Central memory CD4-positive, alpha-beta T cell (primary cell): Measurements from ENCODE around the gene DYRK1A.

Source experiments
- DNase-seq: peaks from one replicate; pipeline ENCODE4 v3.0.0; 2022

DYRK1A gene

DNA sequence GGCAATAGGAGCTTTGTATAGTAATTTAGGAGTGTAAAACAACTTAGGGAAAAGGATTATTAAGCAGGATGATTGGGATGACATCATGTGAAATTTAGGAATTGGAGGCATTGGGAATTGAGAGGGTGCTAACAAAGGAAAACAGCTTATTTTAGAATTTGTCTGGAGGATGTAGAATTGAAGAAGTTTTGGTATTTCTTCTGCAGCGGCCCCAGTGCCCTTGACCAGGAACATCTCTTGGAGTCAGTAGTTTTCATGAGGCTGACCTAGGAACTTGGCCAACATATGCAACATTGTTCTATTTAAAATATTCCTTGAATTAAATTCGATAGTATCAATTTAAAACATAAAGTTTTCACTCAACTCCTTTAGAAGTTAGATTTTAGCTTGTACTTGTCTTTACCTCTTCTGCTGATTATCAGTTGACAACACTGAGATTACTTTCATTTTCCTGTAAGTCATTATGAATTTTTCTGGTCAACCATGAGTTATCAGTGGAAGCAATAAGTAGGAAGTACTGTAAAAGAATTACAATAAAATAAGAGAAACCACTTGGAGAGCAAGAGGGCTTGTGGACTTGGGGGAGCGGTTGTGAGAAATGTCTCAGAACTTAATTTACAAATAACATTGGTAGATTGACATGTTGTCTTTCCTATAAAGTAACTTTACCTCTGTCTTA is 52.8 kb downstream of the DYRK1A start:
- no peak for DNase-seq

DNA sequence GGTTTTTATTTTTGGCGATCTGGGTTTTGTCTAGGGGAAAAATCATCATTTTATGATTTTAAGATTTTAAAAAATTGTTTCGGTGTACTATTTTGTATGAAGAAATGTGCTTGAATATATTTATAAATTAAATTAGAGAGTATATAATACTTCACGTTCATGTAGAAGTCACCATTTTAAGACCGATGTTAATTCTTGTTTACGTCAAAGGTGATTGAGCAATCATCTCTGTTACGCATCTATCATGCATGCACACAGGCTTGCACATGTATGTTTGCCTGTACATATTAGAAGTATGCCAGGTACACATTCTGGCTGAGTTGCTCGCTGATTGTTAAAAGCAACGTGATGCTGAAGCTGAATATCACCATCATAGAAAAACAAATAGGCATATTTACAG is 54.7 kb downstream of the DYRK1A start:
- DNase-seq = no peak

DNA sequence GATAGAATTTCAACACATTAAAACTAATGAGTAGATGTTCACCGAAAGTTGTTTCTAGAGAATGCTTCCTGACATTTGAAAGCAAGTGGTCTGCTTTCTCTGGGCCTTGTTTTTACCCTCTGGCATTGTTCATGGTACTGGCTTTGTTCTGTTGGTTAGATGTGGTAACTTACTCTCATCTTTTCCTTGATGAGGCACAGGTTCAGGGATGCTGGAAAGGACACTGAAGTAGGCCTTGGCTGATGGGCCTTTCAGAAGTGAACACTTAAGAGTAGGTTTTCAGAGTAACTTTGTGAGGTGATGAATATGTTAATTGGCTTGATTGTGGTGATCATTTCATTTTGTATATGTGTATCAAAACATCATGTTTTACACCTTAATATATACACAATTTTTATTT is 55.8 kb downstream of the DYRK1A start:
- DNase-seq = no peak

DNA sequence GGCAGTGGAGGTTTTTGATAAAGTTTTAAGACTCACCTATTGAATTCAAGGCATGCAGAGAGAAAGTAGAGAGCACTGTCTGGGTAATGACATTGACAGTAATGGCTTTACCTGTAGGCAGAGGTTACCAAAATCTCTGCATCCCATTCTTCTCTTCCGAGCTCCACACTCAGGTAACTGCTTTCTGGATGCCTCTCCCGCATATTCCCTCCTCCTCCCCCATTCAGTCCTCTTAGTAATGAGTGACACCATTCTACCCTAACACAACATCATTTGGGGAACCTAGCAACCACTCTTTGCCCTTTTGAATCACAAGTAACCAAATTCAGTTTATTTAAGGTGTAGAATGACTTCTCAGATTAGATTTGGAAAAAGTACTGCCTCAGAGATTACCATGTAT is 56.5 kb downstream of the DYRK1A start:
- DNase-seq = no peak

DNA sequence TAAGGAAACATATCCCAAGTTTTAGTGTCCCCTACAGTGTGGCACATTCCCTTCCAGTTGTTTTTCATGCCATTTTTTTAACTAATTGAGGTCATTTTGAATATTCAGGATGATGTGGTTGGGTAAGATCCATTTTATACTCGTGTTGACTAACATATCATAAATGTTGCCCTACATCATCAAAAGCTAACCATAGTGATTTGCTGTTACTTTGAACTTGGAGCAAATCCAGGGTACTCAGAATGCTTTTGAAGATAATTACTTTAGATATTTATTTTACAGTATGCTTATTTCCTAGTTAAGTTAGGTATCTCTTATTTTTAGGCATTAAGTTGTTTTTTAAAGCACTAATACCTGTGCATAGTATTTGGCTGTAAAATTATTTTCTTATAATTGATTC is 57.8 kb downstream of the DYRK1A start:
- DNase-seq = no peak

DNA sequence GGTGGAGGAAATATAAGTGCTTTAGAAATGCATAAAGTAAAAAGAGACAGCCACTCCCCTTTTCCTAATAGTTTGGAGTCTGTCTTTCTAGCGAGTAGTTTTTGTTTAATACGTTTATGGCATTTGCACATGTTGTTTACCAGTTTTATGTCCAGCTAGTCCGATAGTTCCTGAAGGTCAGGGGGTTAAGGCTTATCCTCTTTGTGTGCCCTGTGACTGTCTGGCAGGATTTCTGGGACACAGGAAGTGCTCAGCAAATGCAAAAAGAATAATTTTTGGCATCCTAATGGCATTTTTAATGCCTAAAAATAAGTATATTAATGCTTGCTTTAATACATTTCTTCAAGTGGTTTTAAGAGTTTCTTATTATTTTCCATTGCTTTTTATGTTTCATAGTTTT is 58.4 kb downstream of the DYRK1A start:
- no peak for DNase-seq

DNA sequence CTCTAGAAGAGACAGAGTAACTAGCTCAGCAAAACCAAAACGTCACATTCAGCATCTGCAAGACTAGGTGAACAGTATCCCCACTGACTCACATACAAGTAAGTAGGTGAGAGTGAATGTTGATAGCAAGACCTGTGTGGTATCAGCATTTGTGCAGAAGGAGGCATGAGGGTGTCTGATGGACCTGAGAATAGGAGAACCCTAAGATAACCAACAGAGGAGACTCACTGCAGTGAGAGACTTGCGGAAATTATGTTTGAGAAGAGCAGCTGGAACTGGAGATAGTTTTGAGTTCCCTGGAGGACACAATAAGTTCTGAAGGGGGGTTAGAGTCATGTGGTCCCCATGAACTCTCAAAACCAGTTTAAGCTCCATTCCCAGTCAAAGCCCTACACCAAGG is 59.1 kb downstream of the DYRK1A start:
- no peak for DNase-seq

DNA sequence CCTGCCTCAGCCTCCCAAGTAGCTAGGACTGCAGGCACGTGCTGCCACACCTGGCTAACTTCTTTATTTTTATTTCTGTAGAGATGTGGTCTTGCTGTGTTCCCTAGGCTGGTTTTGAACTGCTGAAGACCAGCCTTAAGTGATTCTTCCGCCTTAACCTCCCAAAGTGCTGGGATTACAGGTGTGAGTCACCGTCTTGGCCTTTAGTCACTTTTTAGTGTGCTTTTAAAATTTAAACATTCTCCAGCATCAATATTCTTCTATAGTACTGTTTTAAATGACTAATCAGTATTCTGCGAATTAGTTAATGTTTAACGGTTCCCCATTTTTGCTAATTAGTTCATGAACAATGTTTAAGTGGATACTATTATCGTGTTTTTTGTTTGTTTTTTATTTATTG is 60.6 kb downstream of the DYRK1A start:
- DNase-seq = no peak

DNA sequence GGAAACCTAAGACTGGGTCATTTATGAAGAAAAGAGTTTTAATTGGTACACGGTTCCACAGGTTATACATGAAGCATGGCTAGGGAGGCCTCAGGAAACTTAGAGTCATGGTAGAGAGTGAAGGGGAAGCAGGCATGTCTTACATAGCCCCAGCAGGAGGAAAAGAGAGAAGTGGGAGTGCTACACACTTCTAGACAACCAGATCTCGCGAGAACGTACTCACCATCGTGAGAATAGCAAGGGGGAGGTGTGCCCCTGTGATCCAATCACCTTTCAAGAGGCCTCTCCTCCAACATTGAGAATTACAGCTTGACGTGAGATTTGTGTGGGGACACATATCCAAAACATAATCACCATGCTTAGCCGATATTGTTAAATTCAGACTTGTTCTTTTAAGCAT is 62.8 kb downstream of the DYRK1A start:
- DNase-seq = no peak

DNA sequence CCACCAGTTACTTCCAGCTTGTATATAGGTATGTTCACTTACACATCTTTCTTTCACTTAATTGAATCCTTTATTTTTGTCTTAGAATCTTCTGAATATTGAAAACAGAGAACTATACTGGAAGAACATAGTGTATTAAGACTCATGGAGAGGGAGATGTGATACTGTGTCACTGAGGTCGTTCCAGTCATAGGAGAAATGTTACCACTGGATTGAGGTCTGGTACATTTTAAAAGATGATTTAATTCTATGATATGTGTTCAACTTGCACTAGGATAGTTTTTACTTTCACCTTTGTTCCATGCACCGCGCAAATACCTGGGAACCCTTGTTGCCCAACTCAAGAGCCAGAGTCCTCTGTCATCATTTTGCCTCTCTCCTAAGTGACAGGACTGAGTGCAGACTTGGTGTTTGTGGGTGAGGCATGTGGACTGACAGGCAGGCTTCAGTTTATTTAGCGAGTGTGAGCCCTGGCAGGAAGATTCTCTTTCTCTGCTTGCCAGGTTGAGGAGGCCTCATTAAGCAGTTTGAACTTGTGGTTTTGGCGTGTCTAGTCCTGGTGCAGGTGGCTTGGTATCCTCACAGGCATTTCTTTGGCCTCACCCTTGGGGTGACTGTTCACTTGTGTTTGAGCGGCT is 63.7 kb downstream of the DYRK1A start:
- DNase-seq = no peak

DNA sequence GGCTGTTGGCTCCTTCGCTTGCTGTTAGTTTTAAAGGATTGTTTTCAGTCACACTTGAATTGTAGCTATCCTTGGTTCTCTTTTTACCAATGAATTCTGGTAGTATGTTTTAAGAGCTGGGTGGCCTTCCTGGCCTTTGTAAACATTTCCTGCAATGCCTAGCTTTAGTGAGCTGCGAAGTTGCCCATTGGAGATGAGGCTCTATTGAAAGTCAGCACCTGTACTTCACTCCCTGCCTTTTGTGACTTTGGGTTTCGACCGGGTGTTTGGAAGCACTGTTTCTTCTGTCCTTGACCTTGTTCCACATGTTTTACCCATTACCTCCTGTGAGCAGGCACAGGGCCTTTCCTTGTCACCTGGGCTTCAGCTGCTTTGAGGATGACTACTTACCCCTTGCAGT is 64.7 kb downstream of the DYRK1A start:
- no peak for DNase-seq

DNA sequence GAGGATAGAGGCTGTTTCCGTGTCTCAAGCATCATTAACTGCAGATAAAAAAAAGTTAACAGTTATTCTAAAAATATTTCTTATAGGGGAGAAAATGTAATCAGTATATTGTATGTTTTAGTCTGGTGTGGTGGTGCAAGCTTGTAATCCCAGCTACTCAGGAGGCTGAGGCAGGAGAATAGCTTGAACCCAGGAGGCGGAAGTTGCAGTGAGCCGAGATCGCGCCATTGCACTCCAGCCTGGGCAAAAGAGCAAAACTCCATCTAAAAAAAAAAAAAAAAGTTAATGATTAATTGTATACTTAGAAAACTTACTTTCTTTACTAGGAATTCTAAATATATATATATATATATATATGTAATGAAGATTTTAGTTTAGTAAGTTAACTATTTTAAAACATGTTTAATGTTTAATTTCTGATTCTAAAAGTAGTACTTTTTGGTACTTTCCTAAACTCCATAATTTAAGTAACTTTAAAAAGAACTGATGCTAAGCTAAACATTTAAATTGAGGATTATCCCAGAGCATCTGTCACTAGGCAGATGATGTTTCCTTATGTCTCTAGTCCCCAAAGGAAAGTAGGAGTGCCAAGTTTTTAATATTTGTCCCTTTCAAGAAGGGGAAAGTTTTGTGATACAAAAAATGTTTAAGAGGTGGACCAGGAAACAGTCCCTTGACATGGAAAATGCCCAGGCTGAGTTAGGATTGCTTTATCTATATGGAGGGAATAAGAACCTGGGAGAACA is 66.3 kb downstream of the DYRK1A start:
- DNase-seq = no peak

DNA sequence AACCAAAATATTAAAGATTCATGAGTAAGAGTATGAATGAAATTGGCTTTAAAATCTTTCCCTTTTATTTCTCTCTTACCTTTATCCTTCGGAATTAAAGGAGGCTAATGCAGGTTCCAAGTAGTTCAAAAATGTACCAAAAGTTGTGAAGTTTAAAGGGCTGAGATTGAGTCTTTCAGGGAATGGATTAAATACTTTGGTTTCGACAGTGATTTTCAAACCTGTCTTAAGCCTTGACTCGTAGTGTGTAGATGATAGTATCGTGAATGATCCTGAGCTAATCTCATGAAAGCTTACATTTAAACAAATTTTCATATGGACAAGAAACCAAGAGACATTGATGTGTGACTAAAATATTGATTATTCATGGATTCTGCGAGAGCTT is 66.9 kb downstream of the DYRK1A start:
- no peak for DNase-seq

DNA sequence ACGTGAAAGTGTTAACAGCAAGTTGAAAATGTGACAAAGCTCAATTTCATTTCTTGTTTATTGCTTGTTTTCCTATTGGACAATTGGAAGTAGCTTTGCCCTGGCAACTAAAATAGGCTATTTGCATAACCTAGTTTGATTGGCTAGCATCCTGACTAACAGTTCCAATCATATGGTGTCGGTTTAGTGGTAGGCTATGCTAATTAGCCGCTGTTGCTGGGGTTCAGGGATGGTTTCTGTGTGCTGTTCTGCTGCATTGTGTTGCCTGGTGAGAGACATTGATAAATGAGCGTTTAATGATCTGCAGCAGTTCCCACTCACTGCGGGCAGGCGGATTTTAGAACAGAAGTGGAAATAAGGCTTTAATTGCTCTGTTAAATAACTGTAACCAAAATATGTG is 68.5 kb downstream of the DYRK1A start:
- peak; percentile 71 for DNase-seq

DNA sequence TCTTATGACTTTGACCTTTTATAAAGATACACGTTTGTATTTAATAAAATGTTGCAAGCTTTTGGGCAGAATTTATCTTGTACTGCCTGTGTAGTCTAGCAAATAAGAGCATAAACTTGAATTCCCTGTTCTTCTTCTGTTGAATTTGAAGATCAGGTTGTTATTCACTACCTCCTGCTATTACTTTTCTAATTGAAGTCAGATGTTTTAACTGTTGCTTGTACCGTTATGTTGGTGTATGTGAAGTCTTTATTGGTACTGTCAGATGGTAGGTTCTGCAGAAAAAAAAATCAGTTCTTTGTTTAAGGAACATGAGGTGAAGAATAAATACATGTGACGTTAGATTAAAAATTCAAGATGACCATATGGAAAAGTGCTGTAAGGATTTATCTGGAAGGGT is 69.1 kb downstream of the DYRK1A start:
- no peak for DNase-seq

DNA sequence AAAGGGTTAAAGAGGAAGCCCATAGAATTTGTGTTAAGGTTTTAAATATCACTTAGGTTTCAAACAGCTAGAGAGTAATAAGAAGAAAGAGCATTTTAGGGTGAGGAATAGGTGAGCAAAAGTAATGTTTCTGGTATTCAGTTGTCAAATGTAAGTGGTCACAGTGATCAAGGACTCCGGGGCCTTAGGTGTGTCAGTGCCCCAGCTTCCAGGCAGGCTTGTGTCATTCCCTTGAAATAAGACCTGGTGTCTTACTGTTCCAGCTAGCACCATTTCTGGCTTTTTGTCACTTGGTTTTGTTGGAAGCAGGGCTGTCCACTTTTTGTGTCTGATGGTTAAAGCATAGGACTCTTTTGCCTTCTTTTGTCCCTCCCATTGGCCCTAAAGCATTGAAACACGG is 69.6 kb downstream of the DYRK1A start:
- no peak for DNase-seq

DNA sequence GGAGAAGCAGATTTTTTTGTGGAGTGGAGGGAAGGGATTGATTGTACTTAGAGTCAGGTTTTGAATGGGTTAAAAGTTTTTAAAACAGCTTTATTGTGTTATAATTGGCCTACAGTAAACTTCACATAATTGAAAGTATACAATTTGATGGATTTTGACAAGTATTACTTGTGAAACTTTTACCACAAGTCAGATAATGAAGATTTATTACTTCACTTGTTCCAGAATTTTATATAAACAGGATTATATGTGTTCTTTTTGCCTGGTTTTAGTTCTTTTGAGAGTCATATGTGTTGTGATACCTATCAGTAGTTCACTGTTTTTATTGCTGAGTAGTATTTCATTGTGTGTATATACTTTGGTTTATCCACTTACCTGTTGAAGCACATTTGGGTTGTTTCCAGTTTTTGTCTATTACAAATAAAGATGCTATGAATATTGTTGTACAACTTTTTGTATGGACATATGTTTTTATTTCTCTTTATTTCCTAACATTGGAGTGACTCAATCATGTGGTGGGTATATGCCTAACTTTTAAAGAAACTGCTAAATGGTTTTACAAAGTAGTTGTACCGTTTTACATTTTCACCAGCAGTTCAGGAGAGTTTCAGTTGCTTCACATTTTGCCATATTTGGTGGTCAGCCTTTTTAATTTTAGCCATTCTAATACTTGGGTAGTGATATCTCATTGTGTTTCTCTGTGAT is 71.0 kb downstream of the DYRK1A start:
- DNase-seq = no peak

DNA sequence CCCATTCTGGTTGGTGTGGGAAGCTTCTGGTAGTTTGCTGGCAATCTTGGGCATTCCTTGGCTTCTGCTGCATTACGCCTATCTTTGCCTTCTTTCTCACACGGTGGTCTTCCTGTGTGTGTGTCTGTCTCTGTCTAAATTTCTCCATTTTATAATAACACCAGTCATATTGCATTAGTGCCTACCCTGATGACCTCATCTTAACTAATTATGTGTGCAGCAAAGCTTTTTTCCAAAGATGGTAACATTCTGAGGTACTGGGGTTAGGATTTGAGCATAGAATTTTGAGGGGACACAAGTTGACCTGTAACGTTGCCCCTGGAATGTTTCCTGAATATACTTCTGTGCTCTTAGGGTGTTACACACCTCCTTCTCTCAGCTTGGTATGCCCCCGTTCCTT is 77.1 kb downstream of the DYRK1A start:
- no peak for DNase-seq

DNA sequence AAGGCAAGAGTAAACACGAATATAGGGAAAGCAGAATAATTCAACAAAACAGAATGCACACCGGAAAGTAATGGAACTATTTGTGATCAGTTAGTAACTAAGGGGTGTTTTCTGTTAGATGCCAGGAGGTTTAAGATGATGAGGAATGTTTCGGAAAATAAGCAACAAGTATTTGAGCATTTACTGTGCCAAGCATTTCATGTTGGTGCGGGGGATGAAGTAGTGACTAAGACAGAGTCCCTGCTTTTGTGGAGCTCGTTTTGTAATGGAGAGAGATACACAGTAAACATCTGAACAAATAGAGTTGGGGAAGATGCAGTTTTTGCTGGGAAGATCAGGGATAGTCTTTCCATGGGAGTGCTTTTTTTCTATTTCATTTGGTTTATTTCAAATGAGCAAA is 78.7 kb downstream of the DYRK1A start:
- no peak for DNase-seq

DNA sequence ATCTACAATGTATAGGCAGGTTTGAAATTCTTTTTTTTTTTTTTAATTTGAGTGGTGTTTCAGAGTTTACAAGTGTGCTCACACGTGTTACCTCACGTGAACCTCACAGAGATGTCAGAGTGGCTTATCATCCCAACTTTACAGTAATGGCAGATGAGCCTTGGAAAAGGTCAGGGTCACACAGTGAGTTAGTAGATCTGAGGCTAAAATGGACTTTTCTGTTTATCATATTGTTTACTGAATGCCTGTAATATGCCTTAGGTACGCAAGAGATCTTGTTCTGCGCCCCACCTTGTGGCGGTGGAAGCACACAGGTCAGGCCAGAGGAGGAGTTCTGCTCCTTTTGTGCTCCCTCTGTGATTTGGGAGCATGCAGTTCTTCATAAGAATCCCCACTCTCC is 80.0 kb downstream of the DYRK1A start:
- DNase-seq = no peak

DNA sequence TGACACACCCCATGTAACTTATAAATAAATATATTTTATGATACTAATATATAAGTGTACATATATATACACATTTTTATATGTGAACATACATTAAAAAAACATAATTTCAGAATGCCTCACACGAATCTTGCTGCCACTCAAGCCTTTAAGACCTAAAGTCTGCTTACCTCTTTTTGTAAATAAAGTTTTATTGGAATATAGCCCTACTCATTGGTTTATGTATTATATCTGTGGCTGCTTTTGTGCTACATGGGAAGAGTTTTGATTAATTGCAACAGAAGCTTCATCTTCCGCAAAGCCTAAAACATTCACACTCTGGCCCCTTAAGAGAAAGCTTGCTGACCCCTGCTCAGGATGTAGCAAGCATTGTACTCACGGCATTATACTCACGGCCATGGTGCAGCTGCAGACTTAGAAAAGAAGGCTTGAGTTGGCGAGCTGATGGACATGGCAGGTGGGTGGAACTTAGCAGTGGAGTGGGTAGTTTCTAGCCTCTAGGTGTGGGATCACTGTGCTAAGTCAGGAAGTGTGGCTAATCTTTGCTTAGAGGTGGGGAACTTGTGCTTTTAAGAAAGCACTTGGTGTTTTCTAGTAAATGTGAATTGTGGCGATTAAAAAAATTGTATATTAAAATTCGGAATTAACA is 80.8 kb downstream of the DYRK1A start:
- DNase-seq = no peak

DNA sequence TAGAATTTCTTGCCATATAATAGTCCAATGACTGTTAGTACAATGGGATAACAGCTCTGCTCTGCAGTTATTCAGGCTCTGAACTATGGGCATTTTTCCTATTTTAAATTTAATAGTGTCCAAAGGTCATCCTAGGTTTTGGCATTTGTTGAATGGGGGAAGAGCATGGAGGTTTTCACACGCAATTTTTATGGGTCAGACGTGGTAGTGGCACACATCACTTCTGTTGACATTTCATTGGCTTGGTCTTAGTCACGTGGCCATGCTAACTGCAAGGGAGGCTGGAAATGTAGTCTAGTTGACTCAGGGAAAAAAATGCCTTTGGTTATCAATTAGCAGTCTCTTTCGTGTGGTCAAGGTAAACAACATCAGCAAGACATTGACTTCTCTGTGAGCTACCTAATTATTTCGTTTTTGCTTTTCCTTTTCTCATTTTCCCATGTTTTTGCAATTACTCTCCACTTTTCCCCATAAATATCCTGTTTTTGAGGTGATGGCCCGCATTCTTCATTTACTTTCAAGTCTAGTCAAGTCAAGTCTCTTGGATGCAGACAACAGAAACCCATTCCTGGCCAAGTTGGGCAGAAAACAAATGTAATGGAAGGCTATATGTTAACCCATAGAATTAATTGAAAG is 82.8 kb downstream of the DYRK1A start:
- DNase-seq = no peak

DNA sequence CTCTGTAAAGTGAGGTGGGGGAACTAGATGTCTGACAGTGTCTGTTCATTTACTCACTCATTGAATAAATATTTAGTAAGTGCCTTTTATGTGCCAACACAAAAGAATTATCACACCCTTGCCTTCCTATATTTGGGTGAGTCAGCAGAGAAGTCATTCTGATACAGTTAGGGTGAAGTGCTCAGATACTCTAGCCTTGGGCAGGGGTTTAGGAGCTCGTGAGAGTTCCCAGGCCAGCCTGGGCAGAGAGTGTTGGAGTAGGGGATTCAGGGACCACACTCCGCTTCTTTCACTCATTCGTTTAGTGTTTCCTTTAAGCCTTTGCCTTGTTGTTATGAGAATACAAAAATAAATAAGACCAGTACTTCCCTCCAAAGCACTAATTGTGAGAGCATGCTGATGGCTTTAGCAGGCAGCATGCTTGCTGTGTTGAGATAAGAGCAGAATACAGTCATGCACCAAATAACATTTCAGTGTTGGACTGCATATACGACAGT is 83.9 kb downstream of the DYRK1A start:
- no peak for DNase-seq
